CD4-positive, alpha-beta T cell (primary cell): Measurements from ENCODE around the gene KCNK6. TPM values are rescaled to one million over a fixed set of nuclear protein-coding genes. Genes with fewer than 3 reads are reported as not detected.

Experiments
- ATAC-seq: fragments of 200-7000 bp; cut with Tn5 transposase; one replicate; pipeline ENCODE4 v1.10.0; 2022; ENCODE audit warnings: mild to moderate bottlenecking; ENCODE audit not compliant: poor library complexity
- CTCF ChIA-PET: fragments of 350-600 bp; sonication (Branson Sonifier 250); formaldehyde crosslinking; loops from one replicate; lab custom pipeline; 2021; ENCODE audit warnings: antibody characterized with exemption, inconsistent platforms; lab: Charles Lee
- POLR2A ChIA-PET: fragments of 350-600 bp; sonication (Branson Sonifier 250); formaldehyde crosslinking; loops from one replicate; lab custom pipeline; 2021; ENCODE audit warnings: antibody characterized with exemption, inconsistent platforms; lab: Charles Lee
- DNase-seq, 14 experiments: peaks; one replicate each; pipeline ENCODE4 v3.0.0-alpha.2; 2013 to 2020; ENCODE audit warnings: mixed read lengths in 2 of 14
- H3K27ac ChIP-seq, 2 donors: one replicate each; pipeline versions ENCODE4 v1.5.1 to v1.7.0; 2013; ENCODE audit warnings: low read length in 2 of 2, low read depth in 1 of 2, mild to moderate bottlenecking in 1 of 2
- H3K27me3 ChIP-seq, 2 experiments: 1 replicate in 1 of 2; 2 replicates in 1 of 2; pipeline versions ENCODE4 v1.6.1 to v1.7.0; 2013; ENCODE audit warnings: low read length in 2 of 2, control low read depth in 1 of 2, mild to moderate bottlenecking in 1 of 2, moderate library complexity in 1 of 2; ENCODE audit not compliant: insufficient read depth in 2 of 2, control insufficient read depth in 1 of 2
- H3K36me3 ChIP-seq: one replicate; pipeline ENCODE4 v1.6.1; 2013; ENCODE audit warnings: low read length, control low read depth; ENCODE audit not compliant: insufficient read depth
- H3K4me1 ChIP-seq: one replicate; pipeline ENCODE4 v1.6.1; 2013; ENCODE audit warnings: low read length, control low read depth; ENCODE audit not compliant: insufficient read depth
- H3K4me3 ChIP-seq: one replicate; pipeline ENCODE4 v1.5.1; 2013; ENCODE audit warnings: mild to moderate bottlenecking, low read length, moderate library complexity
- H3K9me3 ChIP-seq, 2 experiments: 1 replicate in 1 of 2; 2 replicates in 1 of 2; pipeline versions ENCODE4 v1.6.1 to v1.7.0; 2013; ENCODE audit warnings: low read length in 2 of 2, mild to moderate bottlenecking in 2 of 2, control low read depth in 1 of 2, moderate library complexity in 1 of 2; ENCODE audit not compliant: control insufficient read depth in 1 of 2, insufficient read depth in 1 of 2
- H3K27ac Mint-ChIP-seq: one replicate; pipeline ENCODE4 v1.8.0; 2020; ENCODE audit warnings: mixed read lengths
- H3K27me3 Mint-ChIP-seq: one replicate; pipeline ENCODE4 v1.8.0; 2021; ENCODE audit warnings: mixed read lengths
- H3K36me3 Mint-ChIP-seq: one replicate; pipeline ENCODE4 v1.8.0; 2021; ENCODE audit warnings: low read depth, mixed read lengths
- H3K4me1 Mint-ChIP-seq: one replicate; pipeline ENCODE4 v1.8.0; 2021; ENCODE audit warnings: low read depth, mixed read lengths
- H3K4me3 Mint-ChIP-seq: one replicate; pipeline ENCODE4 v1.8.0; 2020; ENCODE audit warnings: mild to moderate bottlenecking, mixed read lengths
- H3K9me3 Mint-ChIP-seq: one replicate; pipeline ENCODE4 v1.8.0; 2020; ENCODE audit warnings: mixed read lengths
- CTCF ChIP-seq: fragments of 200-600 bp; IDR thresholded peaks from one replicate; pipeline ENCODE4 v1.8.0; 2022; ENCODE audit warnings: antibody characterized with exemption, mild to moderate bottlenecking
- intact Hi-C, 2 experiments: fragments of 100-400 bp; cut with DNase I in 1 of 2; cut with micrococcal nuclease in 1 of 2; formaldehyde crosslinking; loops; one replicate each; pipeline versions ENCODE4 v1.15.1 to v1.9.0; 2023 to 2025; cut with DNase I, micrococcal nuclease
- total RNA-seq, 174 experiments: library from RNA in 2 of 174; stranded (reverse) in 2 of 174; gene quantifications; one replicate each; pipeline ENCODE4 v1.2.3 and lab custom pipeline; 2021 to 2026

Gene KCNK6
- total RNA-seq, 2 experiments from 2014 or later = 3.0 to 3.1 TPM

GRCh38 chr19:38377052-38377451, 57.4 kb downstream of the KCNK6 start:
- Mint-ChIP-seq H3K27me3 (peaks cover 3% of the 10 kb centered on the region), H3K9me3 (no peaks in the 10 kb centered on the region), H3K36me3 (peaks cover 67% of the 10 kb centered on the region), H3K4me3 (peak overlapping the region; percentile 78), H3K4me1 (peaks cover 30% of the 10 kb centered on the region), H3K27ac (no peak overlapping the region)
- Histone ChIP-seq H3K27ac (no peak overlapping the region), H3K9me3 (no peaks in the 10 kb centered on the region), H3K36me3 (peaks cover 46% of the 10 kb centered on the region), H3K4me1 (peaks cover 34% of the 10 kb centered on the region), H3K27me3 (no peaks in the 10 kb centered on the region), H3K4me3 (no peak overlapping the region)
- DNase-seq (no peak), ATAC-seq (no peak)
- ChIA-PET POLR2A (interaction anchor here (1.5 kb wide), 1 partner anchor 26 kb away, joined by 5 read pairs; the partner anchor contains the start of gene FAM98C), CTCF (no interaction called here)
- intact Hi-C loops = no loop called here
- no peak for TF ChIP-seq CTCF

- ATAC-seq = no peak
- ChIA-PET POLR2A (interaction anchor here (0.9 kb wide), 1 partner anchor 240 kb away, joined by 4 read pairs; the partner anchor contains the start of gene EIF3K), CTCF (no interaction called here)
Measured at GRCh38 chr19:38378866-38379265, 59.2 kb downstream of the KCNK6 start.

GRCh38 chr19:38381138-38381537, 61.5 kb downstream of the KCNK6 start:
- Mint-ChIP-seq H3K4me3 (no peak overlapping the region), H3K27me3 (peaks cover 25% of the 10 kb centered on the region), H3K36me3 (peaks cover 84% of the 10 kb centered on the region), H3K4me1 (peaks cover 19% of the 10 kb centered on the region), H3K9me3 (no peaks in the 10 kb centered on the region), H3K27ac (no peak overlapping the region)
- ChIA-PET CTCF (interaction anchor here (2.4 kb wide), 1 partner anchor 22 kb away, joined by 7 read pairs; the partner anchor contains the start of gene FAM98C), POLR2A (no interaction called here)
- Histone ChIP-seq H3K27ac (no peak overlapping the region), H3K4me1 (peaks cover 21% of the 10 kb centered on the region), H3K4me3 (no peak overlapping the region), H3K9me3 (no peaks in the 10 kb centered on the region), H3K36me3 (peaks cover 58% of the 10 kb centered on the region), H3K27me3 (peaks cover 6 to 10% of the 10 kb centered on the region in 2 experiments)
- DNase-seq (no peak), ATAC-seq (no peak)
- TF ChIP-seq CTCF = no peak
- intact Hi-C loops = no loop called here

More at GRCh38 chr19:38378866-38379265, 59.2 kb downstream of the KCNK6 start:
- H3K27me3 ChIP-seq = peaks cover 0 to 3% of the 10 kb centered on the region in 2 experiments
- intact Hi-C loops = no loop called here
- peaks cover 61% of the 10 kb centered on the region for H3K36me3 ChIP-seq
- no peak overlapping the region for H3K4me3 Mint-ChIP-seq
- H3K4me3 ChIP-seq = no peak overlapping the region
- peaks cover 30% of the 10 kb centered on the region for H3K4me1 Mint-ChIP-seq
- no peak overlapping the region for H3K27ac ChIP-seq
- peaks cover 29% of the 10 kb centered on the region for H3K4me1 ChIP-seq
- no peak for TF ChIP-seq CTCF
- H3K27me3 Mint-ChIP-seq = peaks cover 11% of the 10 kb centered on the region
- H3K36me3 Mint-ChIP-seq = peaks cover 86% of the 10 kb centered on the region
- no peak for DNase-seq
- no peak overlapping the region for H3K27ac Mint-ChIP-seq
- no peaks in the 10 kb centered on the region for H3K9me3 ChIP-seq
- no peaks in the 10 kb centered on the region for H3K9me3 Mint-ChIP-seq

Other genes with a start within 250 kb of the KCNK6 start
- not detected for gene DPF1, start 95.6 kb upstream of the KCNK6 start, total RNA-seq
- not detected for gene PPP1R14A, start 63.5 kb upstream of the KCNK6 start, total RNA-seq
- gene SPINT2, start 55.3 kb upstream of the KCNK6 start, total RNA-seq = 10 to 100 TPM; 25.4 to 26.5 TPM
- gene C19orf33, start 15.6 kb upstream of the KCNK6 start, total RNA-seq = not detected
- 10 to 100 TPM; 15.9 to 17.1 TPM for gene YIF1B, start 3.9 kb upstream of the KCNK6 start, total RNA-seq
- gene CATSPERG, start 16.0 kb downstream of the KCNK6 start, total RNA-seq = 1 to 10 TPM; 8.0 to 9.6 TPM
- gene PSMD8, start 54.7 kb downstream of the KCNK6 start, total RNA-seq = 10 to 100 TPM; 61.2 to 64.4 TPM
- gene GGN, start 68.2 kb downstream of the KCNK6 start, total RNA-seq = under 1 TPM; 0.17 to 0.19 TPM
- gene SPRED3, start 68.9 kb downstream of the KCNK6 start, total RNA-seq = 1 to 10 TPM; 1.6 to 1.7 TPM
- 10 to 100 TPM; 33.2 to 36.1 TPM for gene FAM98C, start 83.2 kb downstream of the KCNK6 start, total RNA-seq
- gene RASGRP4, start 106.4 kb downstream of the KCNK6 start, total RNA-seq = under 1 TPM; 0.30 to 0.45 TPM
- gene RYR1, start 113.8 kb downstream of the KCNK6 start, total RNA-seq = 1 to 10 TPM in 1 of 2 experiments, under 1 TPM in 1; 0.20 to 1.2 TPM